Stomach (tissue), 9 donors: ENCODE measurements around the gene DGAT2. TPM values are rescaled to one million over a fixed set of nuclear protein-coding genes. Genes with fewer than 3 reads are reported as not detected.

Experiments used
- DNase-seq, 2 donors: peaks; one replicate each; pipeline versions ENCODE4 v3.0.0 to v3.0.0-alpha.2; 2013 to 2019
- H3K27ac ChIP-seq, 5 donors: fragments of 200-600 bp in 4 of 5; sonication (generic) in 4 of 5; one replicate each; pipeline ENCODE4 v1.5.1; 2013 to 2019; ENCODE audit warnings: mild to moderate bottlenecking in 1 of 5, moderate library complexity in 1 of 5
- H3K27me3 ChIP-seq, 3 donors: fragments of 200-600 bp; sonication (generic); one replicate each; pipeline ENCODE4 v1.5.1; 2017 to 2019; ENCODE audit warnings: mixed run types in 1 of 3
- H3K36me3 ChIP-seq, 4 donors: fragments of 200-600 bp; sonication (generic); 1 replicate in 3 of 4; 2 replicates in 1 of 4; pipeline ENCODE4 v1.5.1; 2016 to 2019
- H3K4me1 ChIP-seq, 4 donors: fragments of 200-600 bp; sonication (generic); one replicate each; pipeline ENCODE4 v1.5.1; 2016 to 2019
- H3K4me3 ChIP-seq, 4 donors: fragments of 200-600 bp; sonication (generic) in 3 of 4; one replicate each; pipeline ENCODE4 v1.5.1; 2016 to 2019; ENCODE audit warnings: mild to moderate bottlenecking in 1 of 4
- H3K9me3 ChIP-seq, 4 donors: fragments of 200-600 bp; sonication (generic); one replicate each; pipeline ENCODE4 v1.5.1; 2016 to 2019
- EP300 ChIP-seq: sonication (generic); formaldehyde crosslinking; IDR thresholded peaks from one replicate; pipeline ENCODE4 v1.6.1; 2017; ENCODE audit warnings: antibody characterized with exemption
- POLR2A ChIP-seq, 4 donors: fragments of 450-650 bp; IDR thresholded peaks; one replicate each; pipeline ENCODE4 v1.6.1; 2016; ENCODE audit warnings: antibody characterized with exemption in 4 of 4, control low read depth in 2 of 4, mild to moderate bottlenecking in 1 of 4, moderate library complexity in 1 of 4
- POLR2AphosphoS5 ChIP-seq, 3 donors: sonication (generic); formaldehyde crosslinking; IDR thresholded peaks; one replicate each; pipeline ENCODE4 v1.6.1; 2016; ENCODE audit warnings: antibody characterized with exemption in 3 of 3
- WGBS, 5 donors: extraction: QIAGEN DNeasy Blood & Tissue Kit in 3 of 5; methylation state at CpG; one replicate each; pipeline versions ENCODE4 v1.1.5 to v1.1.7; 2013 to 2018; 5-methylcytosine and 5-hydroxymethylcytosine counted together
- intact Hi-C: fragments of 100-400 bp; cut with DNase I; formaldehyde crosslinking; loops from one replicate; pipeline ENCODE4 v1.15.1; 2023; ENCODE audit warnings: low total_unique reads
- polyA plus RNA-seq, 3 donors: library from polyadenylated mRNA; stranded (reverse); fragments of 200-250 nt; gene quantifications; one replicate each; pipeline ENCODE4 v1.2.3, GENCODE V29; 2013
- total RNA-seq, 5 donors: library from RNA; depleted of rRNA; stranded (reverse); fragments of >200 nt; gene quantifications; one replicate each; pipeline versions ENCODE4 v1.1.0 to v1.2.3, GENCODE V29; 2014 to 2016
- TF ChIP-seq, protein P1 (sequence below), 7 experiments: fragments of 450-650 bp in 4 of 7; fragments of 200-600 bp in 3 of 7; sonication (generic) in 3 of 7; IDR thresholded peaks; one replicate each; pipeline ENCODE4 v1.5.1; 2016 to 2019; ENCODE audit warnings: antibody characterized with exemption in 7 of 7, control low read depth in 2 of 7, mild to moderate bottlenecking in 1 of 7
- donor health status: healthy with polysubstance abuse.
- donor health status: Bipolar disorder and iron deficiency.
- donor health status: healthy.

The DGAT2 gene
- total and polyA plus RNA-seq, 8 donors, result 0.45 to 16.1 (median 3.7) TPM; not detected in 2

DNA sequence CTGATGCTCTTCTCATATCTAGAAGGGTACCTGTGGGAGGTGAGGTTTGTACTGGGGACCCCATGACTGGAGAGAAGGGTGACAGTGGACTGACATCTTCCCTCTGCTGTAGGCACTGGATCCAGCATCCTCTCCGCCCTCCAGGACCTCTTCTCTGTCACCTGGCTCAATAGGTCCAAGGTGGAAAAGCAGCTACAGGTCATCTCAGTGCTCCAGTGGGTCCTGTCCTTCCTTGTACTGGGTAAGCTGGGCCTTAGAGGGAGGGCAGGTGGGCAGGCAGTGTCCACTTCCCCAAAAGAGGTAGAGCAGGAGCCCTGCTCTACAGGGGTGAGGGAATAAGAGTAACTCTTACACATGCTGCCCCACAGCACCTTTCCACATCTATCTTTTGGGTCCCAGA is 15.9 kb downstream of the DGAT2 start:
- H3K27me3 ChIP-seq, result no peaks in the 10 kb centered on the region
- H3K9me3 ChIP-seq, result no peaks in the 10 kb centered on the region
- H3K36me3 ChIP-seq, result no peaks in the 10 kb centered on the region
- no peak overlapping the region for H3K4me3 ChIP-seq
- WGBS, 5 donors, result 88 to 100% (median 100%) methylated on average over 1 of the region's 1 CpG
- intact Hi-C loops, result no loop called here
- no peak overlapping the region for H3K27ac ChIP-seq
- TF ChIP-seq POLR2AphosphoS5 (IDR thresholded peaks at IDR 0.05) (no peak), EP300 (no peak), POLR2A (IDR thresholded peaks at IDR 0.05) (no peak)
- TF ChIP-seq, protein P1, sequence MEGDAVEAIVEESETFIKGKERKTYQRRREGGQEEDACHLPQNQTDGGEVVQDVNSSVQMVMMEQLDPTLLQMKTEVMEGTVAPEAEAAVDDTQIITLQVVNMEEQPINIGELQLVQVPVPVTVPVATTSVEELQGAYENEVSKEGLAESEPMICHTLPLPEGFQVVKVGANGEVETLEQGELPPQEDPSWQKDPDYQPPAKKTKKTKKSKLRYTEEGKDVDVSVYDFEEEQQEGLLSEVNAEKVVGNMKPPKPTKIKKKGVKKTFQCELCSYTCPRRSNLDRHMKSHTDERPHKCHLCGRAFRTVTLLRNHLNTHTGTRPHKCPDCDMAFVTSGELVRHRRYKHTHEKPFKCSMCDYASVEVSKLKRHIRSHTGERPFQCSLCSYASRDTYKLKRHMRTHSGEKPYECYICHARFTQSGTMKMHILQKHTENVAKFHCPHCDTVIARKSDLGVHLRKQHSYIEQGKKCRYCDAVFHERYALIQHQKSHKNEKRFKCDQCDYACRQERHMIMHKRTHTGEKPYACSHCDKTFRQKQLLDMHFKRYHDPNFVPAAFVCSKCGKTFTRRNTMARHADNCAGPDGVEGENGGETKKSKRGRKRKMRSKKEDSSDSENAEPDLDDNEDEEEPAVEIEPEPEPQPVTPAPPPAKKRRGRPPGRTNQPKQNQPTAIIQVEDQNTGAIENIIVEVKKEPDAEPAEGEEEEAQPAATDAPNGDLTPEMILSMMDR (IDR thresholded peaks at IDR 0.05), result no peak
- peaks cover 0 to 16% (median 7%) of the 10 kb centered on the region in 4 donors for H3K4me1 ChIP-seq
- no peak for DNase-seq

DNA sequence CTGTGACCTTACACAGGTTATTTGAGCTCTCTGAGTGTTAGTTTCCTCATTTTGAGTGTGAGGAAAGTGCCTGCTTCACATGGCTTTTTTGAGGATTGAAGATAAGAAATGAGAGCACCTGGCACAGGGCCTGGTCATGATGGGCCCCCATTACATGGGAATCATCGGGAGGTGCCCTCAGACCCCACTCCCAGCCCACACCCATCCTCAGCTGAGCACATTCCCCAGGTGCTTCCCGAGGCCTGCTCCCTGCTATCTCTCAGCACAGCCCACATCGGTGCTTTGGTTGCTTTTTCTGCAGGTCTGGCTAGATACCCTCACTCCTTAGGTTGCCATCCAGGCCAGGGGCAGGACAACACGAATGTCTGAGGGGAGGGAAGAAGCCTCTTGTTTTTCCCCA is 16.6 kb downstream of the DGAT2 start:
- Histone ChIP-seq H3K27me3 (no peaks in the 10 kb centered on the region), H3K36me3 (no peaks in the 10 kb centered on the region), H3K4me3 (no peak overlapping the region), H3K27ac (no peak overlapping the region), H3K4me1 (peaks cover 0 to 16% (median 7%) of the 10 kb centered on the region in 4 donors), H3K9me3 (no peaks in the 10 kb centered on the region)
- WGBS, 5 donors, result 66 to 75% (median 72%) methylated on average over 4 of the region's 4 CpGs
- TF ChIP-seq, protein P1 (IDR thresholded peaks at IDR 0.05), result no peak
- TF ChIP-seq EP300 (no peak), POLR2AphosphoS5 (IDR thresholded peaks at IDR 0.05) (no peak), POLR2A (IDR thresholded peaks at IDR 0.05) (no peak)
- intact Hi-C loops, result no loop called here
- DNase-seq, result no peak

DNA sequence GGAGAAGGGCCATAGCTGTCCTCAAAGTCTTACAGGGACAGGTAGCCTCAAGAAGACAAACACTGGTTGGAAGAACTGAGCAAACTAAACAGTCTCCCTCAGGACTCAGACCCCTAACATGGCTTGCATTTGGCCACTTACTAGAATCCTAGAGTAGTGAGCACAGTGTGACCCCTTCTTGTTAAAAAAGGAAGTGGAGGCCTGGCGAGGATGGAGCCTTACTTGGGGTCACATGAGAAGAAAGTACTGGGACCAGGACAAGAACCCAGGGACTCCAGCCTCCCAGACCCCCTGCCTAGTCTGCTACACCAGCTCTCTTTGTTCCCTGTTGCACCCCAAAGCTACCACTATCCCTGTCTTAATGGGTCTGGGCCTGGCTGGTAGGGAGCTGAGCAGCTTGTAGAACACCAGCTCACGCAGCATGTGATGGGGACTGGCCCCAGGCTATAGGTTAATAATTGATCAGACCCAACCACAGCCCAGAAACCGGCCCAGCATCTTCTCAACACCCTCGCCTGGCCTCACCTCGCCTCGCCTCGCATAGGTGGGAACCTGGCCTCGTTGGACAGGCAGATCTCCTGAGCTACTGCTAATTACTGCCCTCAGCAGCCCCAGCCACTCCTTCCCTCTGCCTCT is 17.6 kb downstream of the DGAT2 start:
- peak; percentile 72 to 90 for DNase-seq
- peaks cover 0 to 16% (median 7%) of the 10 kb centered on the region in 4 donors for H3K4me1 ChIP-seq
- TF ChIP-seq EP300 (no peak), POLR2AphosphoS5 (IDR thresholded peaks at IDR 0.05) (no peak), POLR2A (IDR thresholded peaks at IDR 0.05) (no peak)
- TF ChIP-seq, protein P1 (IDR thresholded peaks at IDR 0.05), result no peak
- H3K27me3 ChIP-seq, result no peaks in the 10 kb centered on the region
- no peak overlapping the region for H3K27ac ChIP-seq
- H3K9me3 ChIP-seq, result no peaks in the 10 kb centered on the region
- no peak overlapping the region for H3K4me3 ChIP-seq
- no peaks in the 10 kb centered on the region for H3K36me3 ChIP-seq
- 36 to 72% (median 50%) methylated on average over 7 to 8 of the region's 8 CpGs for WGBS, 5 donors
- intact Hi-C loops, result no loop called here

DNA sequence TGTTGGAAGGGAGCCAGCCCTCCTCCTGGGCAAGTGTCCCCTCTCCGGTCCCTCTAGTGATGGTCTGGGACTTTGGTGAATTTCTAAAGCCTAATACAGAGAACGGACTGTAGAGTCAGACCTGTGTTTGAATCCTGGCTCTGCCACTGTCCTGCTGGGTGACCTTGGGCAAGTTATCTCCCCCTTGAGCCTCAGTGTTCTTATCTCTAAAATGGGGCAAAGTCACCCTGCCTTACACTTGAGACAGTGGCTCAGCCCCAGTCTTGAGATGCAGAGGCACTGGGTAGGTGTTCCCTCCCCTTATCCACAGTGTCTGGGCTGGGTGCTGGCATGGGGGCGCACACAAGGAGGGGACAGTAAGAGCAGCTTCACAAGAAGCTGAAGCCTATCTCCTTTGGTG is 20.9 kb downstream of the DGAT2 start:
- intact Hi-C loops, result no loop called here
- Histone ChIP-seq H3K27me3 (no peaks in the 10 kb centered on the region), H3K27ac (no peak overlapping the region), H3K4me3 (no peak overlapping the region), H3K9me3 (no peaks in the 10 kb centered on the region), H3K36me3 (no peaks in the 10 kb centered on the region), H3K4me1 (peaks cover 0 to 9% (median 7%) of the 10 kb centered on the region in 4 donors)
- DNase-seq, result no peak
- TF ChIP-seq POLR2AphosphoS5 (IDR thresholded peaks at IDR 0.05), result no peak
- 93 to 97% (median 95%) methylated on average over 3 of the region's 3 CpGs for WGBS, 5 donors

DNA sequence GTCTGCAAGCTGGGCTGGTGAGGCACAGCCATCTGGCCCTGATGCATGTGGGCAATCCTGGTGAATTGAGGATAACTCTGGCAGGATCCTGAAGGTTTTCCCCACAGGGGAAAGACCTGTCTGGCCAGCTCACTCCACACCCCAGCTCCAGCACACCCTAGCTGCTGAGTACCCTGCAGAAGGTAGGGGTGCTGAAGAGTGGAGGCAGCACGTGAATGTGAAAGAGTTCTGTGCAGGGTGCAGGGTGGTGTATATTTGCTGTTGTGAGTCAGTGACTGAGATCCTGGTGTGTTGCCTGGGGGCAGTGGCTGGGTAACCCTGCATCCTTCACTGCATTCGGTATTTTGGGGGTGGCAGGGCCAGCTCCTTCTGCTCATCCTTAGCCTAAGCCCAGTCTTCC is 22.4 kb downstream of the DGAT2 start:
- H3K27me3 ChIP-seq, result no peaks in the 10 kb centered on the region
- H3K4me1 ChIP-seq, result peaks cover 0 to 7% (median 6%) of the 10 kb centered on the region in 4 donors
- no peak for TF ChIP-seq EP300
- no peak for TF ChIP-seq POLR2AphosphoS5 (IDR thresholded peaks at IDR 0.05)
- TF ChIP-seq, protein P1 (IDR thresholded peaks at IDR 0.05), result no peak
- no peak for TF ChIP-seq POLR2A (IDR thresholded peaks at IDR 0.05)
- no peaks in the 10 kb centered on the region for H3K36me3 ChIP-seq
- no peak overlapping the region for H3K27ac ChIP-seq
- intact Hi-C loops, result no loop called here
- H3K4me3 ChIP-seq, result no peak overlapping the region
- no peak for DNase-seq
- WGBS, 5 donors, result 73 to 93% (median 84%) methylated on average over 2 of the region's 2 CpGs
- H3K9me3 ChIP-seq, result no peaks in the 10 kb centered on the region
